ENCODE data around the gene ANKRD28. TPM values are rescaled to one million over a fixed set of nuclear protein-coding genes. Genes with fewer than 3 reads are reported as not detected.
A peak's percentile ranks its signal among the peaks of the same experiment; 100 is the strongest.

ANKRD28 gene
- total RNA-seq, 2 donors from 2014 or later: 33.4 to 37.1 TPM

- H3K36me3 Mint-ChIP-seq (ENCODE audit: low read depth): no peaks in the 10 kb centered on the region
- no peaks in the 10 kb centered on the region for H3K9me3 Mint-ChIP-seq
- no peaks in the 10 kb centered on the region for H3K9me3 ChIP-seq (ENCODE audit: control insufficient read depth, low read length)
- no peak overlapping the region for H3K4me3 Mint-ChIP-seq
- no peaks in the 10 kb centered on the region for H3K27me3 Mint-ChIP-seq (ENCODE audit: insufficient read depth)
- H3K9ac ChIP-seq (ENCODE audit: extremely low read depth, low read length, poor library complexity, severe bottlenecking): no peak overlapping the region
- H3K4me3 ChIP-seq (ENCODE audit: low read length): no peak overlapping the region
- no peak overlapping the region for H3K27ac Mint-ChIP-seq
- DNase-seq: no peak
- H3K4me1 ChIP-seq (ENCODE audit: control insufficient read depth, insufficient read depth, low read length): no peaks in the 10 kb centered on the region
- H3K36me3 ChIP-seq (ENCODE audit: control insufficient read depth, insufficient read depth, low read length): no peaks in the 10 kb centered on the region
- H3K27me3 ChIP-seq (ENCODE audit: control insufficient read depth, insufficient read depth, low read length, poor library complexity, severe bottlenecking): no peaks in the 10 kb centered on the region
- no peak overlapping the region for H3K27ac ChIP-seq (ENCODE audit: low read depth, low read length)
- no peak for TF ChIP-seq CTCF (conservative IDR thresholded peaks at IDR 0.05)
- H3K4me1 Mint-ChIP-seq: peaks cover 19% of the 10 kb centered on the region
Observed at GRCh38 chr3:15800327-15800726, 2.5 kb upstream of the ANKRD28 start.

GRCh38 chr3:15798533-15799245 lies 910 bp upstream of the ANKRD28 start:
- no peak overlapping the region for H3K4me3 ChIP-seq (ENCODE audit: low read length)
- H3K9ac ChIP-seq (ENCODE audit: extremely low read depth, low read length, poor library complexity, severe bottlenecking): no peak overlapping the region
- Mint-ChIP-seq H3K27me3 (ENCODE audit: insufficient read depth) (no peaks in the 10 kb centered on the region), H3K9me3 (no peaks in the 10 kb centered on the region), H3K27ac (no peak overlapping the region), H3K4me3 (no peak overlapping the region), H3K36me3 (ENCODE audit: low read depth) (peaks cover 2% of the 10 kb centered on the region), H3K4me1 (peaks cover 19% of the 10 kb centered on the region)
- no peaks in the 10 kb centered on the region for H3K9me3 ChIP-seq (ENCODE audit: control insufficient read depth, low read length)
- WGBS, 2 experiments (ENCODE audit: insufficient coverage in 1 of 2, insufficient read length in 1 of 2): 67 to 92% methylated on average over 1 to 2 of the region's 2 CpGs
- no peaks in the 10 kb centered on the region for H3K4me1 ChIP-seq (ENCODE audit: control insufficient read depth, insufficient read depth, low read length)
- no peak for DNase-seq
- H3K36me3 ChIP-seq (ENCODE audit: control insufficient read depth, insufficient read depth, low read length): peaks cover 5% of the 10 kb centered on the region
- no peak overlapping the region for H3K27ac ChIP-seq (ENCODE audit: low read depth, low read length)
- TF ChIP-seq CTCF (conservative IDR thresholded peaks at IDR 0.05): no peak
- H3K27me3 ChIP-seq (ENCODE audit: control insufficient read depth, insufficient read depth, low read length, poor library complexity, severe bottlenecking): no peaks in the 10 kb centered on the region

- Histone ChIP-seq H3K9me3 (ENCODE audit: control insufficient read depth, low read length) (no peaks in the 10 kb centered on the region), H3K4me3 (ENCODE audit: low read length) (peak overlapping the region; percentile 59), H3K4me1 (ENCODE audit: control insufficient read depth, insufficient read depth, low read length) (no peaks in the 10 kb centered on the region), H3K27me3 (ENCODE audit: control insufficient read depth, insufficient read depth, low read length, poor library complexity, severe bottlenecking) (no peaks in the 10 kb centered on the region), H3K9ac (ENCODE audit: extremely low read depth, low read length, poor library complexity, severe bottlenecking) (no peak overlapping the region), H3K27ac (ENCODE audit: low read depth, low read length) (peak overlapping the region; percentile 88), H3K36me3 (ENCODE audit: control insufficient read depth, insufficient read depth, low read length) (peaks cover 5% of the 10 kb centered on the region)
- Mint-ChIP-seq H3K4me1 (peaks cover 19% of the 10 kb centered on the region), H3K4me3 (peak overlapping the region; percentile 2), H3K27me3 (ENCODE audit: insufficient read depth) (no peaks in the 10 kb centered on the region), H3K9me3 (no peaks in the 10 kb centered on the region), H3K27ac (peak overlapping the region; percentile 91), H3K36me3 (ENCODE audit: low read depth) (peaks cover 9% of the 10 kb centered on the region)
- 31 to 64% methylated on average over 4 to 5 of the region's 5 CpGs for WGBS, 2 experiments (ENCODE audit: insufficient coverage in 1 of 2, insufficient read length in 1 of 2)
- no peak for TF ChIP-seq CTCF (conservative IDR thresholded peaks at IDR 0.05)
- DNase-seq: peak; percentile 62
Observed at GRCh38 chr3:15796771-15797641, 773 bp downstream of the ANKRD28 start.
